Measurements from ENCODE around the gene MAPKAP1. TPM values are rescaled to one million over a fixed set of nuclear protein-coding genes. Genes with fewer than 3 reads are reported as not detected.
A peak's percentile ranks its signal among the peaks of the same experiment; 100 is the strongest.

The MAPKAP1 gene
- total RNA-seq, 1 experiment from 2014 or later = 104 TPM

DNA sequence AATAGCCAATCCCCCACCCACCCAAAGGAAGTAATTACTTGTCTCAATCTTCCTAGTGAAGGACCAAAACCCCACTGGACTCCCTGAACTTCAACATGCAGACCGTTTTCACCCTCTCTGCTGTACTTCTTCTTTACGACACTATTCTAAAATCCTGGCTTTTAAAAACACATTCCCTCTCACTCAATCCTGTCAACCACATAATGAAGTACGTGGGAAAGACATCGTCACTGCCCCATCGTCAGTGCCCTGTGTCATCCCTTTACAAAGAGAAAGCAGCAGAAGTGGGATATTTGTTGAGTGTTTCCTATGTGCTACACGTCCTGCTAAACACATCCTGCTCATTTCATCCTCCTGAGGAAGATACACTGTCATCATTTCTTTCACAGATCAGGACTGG, 54.2 kb downstream of the MAPKAP1 start:
- in situ Hi-C loops (cut with HindIII; ENCODE audit: low pct_unique_long_range_greater_than_20kb, low sequenced_read_pairs) = no loop called here
- DNase-seq (ENCODE audit: low read depth, low spot score) = no peak

DNA sequence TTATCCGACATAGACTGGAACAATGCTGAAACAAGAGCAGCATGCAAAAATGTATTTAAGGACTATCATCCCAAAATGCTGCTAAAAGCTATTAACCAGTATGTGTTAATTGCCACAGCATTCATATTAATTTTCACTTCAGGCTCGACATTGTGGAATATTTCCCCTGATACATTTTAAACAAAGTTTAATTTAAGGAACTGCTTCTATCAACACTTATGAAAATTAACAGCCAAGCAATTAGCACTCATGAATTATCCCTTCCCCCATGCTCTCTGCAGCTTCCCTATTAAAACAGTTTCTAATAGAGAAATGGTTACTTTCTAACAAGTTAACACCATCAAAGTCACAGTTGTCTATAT, 54.8 kb downstream of the MAPKAP1 start:
- no peak for DNase-seq (ENCODE audit: low read depth, low spot score)
- in situ Hi-C loops (cut with HindIII; ENCODE audit: low pct_unique_long_range_greater_than_20kb, low sequenced_read_pairs) = no loop called here

DNA sequence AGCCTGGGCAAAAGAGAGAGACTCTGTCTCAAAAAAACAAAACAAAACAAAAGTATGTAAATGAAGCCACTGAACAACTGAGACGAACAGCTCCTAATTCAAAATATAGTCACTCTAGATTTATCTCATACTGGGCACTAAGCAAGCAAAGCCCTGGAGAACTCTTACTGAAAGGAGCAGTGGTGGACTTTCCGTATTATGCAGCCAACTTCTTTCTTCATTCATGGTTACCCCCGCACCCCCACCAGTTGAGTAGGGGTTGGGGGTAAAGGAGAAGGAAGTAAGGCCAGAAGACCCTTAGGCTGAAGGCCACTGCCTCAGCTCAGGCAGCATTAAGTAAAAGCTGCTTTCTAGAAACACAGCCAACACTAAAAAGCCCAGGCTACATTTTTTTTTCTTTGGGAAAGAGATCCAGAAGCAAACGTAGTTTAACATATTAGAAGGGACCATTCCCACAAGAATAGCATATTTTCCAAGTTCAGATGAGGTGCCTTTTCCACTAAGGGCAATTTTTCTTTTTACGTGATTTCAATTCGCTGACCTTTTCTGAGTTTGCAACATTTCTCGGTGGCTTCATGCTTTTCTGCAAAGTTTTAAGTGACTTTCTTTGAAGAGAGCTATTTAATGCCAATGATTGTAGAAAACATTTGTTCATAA, 55.3 kb downstream of the MAPKAP1 start:
- DNase-seq (ENCODE audit: low read depth, low spot score) = no peak
- in situ Hi-C loops (cut with HindIII; ENCODE audit: low pct_unique_long_range_greater_than_20kb, low sequenced_read_pairs) = no loop called here

DNA sequence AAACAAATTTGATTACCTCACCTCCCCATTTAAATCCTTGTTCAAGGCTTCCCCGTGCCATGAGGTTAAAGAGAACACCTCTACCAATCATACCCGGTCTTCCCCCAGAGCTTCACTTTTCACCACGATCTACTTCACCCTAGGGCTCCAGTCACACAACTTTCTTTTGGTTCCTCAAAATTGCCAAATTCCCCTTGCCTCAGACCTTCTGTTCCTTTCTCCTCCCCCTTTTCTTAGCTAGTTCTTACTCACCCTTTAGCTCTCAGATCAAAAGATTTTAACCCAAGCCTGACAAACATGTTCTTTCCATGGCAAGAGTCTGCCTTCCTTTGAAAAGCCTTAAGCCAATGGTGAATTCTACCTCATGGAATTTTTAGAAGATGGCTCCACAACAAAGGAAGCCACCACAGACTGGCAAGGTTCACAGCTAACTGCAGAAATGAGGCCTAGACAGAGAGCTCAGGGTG, 56.7 kb downstream of the MAPKAP1 start:
- in situ Hi-C loops (cut with HindIII; ENCODE audit: low pct_unique_long_range_greater_than_20kb, low sequenced_read_pairs) = no loop called here
- DNase-seq (ENCODE audit: low read depth, low spot score) = no peak

DNA sequence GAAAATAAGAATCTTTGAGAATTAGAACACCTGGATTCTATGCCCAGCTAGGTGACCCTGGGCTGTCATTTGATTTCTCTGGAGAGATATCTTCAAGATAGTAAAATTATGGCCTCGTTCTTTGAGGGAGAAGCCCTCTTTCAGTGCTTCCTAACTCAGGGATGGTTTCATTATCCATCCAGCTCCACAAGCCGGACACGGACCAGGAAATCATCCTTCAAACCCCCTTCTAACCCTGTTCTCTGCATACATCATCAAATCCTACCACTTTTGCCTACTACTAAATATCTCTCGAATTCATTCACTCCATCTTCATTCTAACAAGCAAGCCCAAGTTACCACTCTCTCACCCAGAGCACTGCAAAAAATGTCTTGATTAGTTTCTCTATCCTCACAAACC, 57.2 kb downstream of the MAPKAP1 start:
- DNase-seq (ENCODE audit: low read depth, low spot score) = no peak
- in situ Hi-C loops (cut with HindIII; ENCODE audit: low pct_unique_long_range_greater_than_20kb, low sequenced_read_pairs) = no loop called here

DNA sequence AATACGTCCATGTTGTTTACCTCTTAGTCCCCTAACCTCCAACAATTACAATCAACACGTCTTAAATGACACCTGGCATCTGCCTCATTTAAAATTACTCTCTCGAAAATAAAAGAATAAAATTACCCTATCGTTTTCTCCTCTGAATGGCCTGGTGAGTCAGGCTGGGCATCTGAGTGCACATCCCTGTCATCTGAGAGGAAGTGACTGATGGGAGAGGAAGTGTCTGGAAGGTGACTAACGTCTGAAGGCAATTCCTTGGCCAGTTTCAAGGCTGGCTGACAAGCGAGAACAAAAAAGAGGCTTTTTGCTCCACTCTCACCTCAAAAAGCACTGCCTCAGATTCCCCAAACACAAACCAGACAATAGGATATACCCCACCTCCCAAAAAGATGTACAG, 57.7 kb downstream of the MAPKAP1 start:
- in situ Hi-C loops (cut with HindIII; ENCODE audit: low pct_unique_long_range_greater_than_20kb, low sequenced_read_pairs) = no loop called here

DNA sequence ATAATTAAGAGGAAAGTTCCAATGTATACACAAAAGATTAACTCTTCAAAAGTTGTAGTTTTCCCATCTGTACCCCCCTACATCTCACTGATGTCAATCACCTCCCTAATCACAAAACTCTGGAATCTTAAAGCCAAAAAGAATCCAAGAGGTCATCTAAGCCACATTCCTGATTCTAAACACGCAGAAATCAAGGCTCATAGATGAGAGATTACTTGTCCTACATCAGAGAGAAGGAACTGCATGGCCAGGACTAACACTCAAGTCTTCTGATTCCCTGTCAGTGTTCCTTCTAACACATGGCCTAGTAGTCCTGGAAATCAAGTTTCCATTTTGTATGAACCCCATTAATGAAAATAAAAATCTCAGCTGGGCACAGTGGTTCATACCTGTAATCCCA, 58.7 kb downstream of the MAPKAP1 start:
- in situ Hi-C loops (cut with HindIII; ENCODE audit: low pct_unique_long_range_greater_than_20kb, low sequenced_read_pairs) = no loop called here
- no peak for DNase-seq (ENCODE audit: low read depth, low spot score)

More for the DNA sequence above, 57.7 kb downstream of the MAPKAP1 start:
- no peak for DNase-seq (ENCODE audit: low read depth, low spot score)

DNA sequence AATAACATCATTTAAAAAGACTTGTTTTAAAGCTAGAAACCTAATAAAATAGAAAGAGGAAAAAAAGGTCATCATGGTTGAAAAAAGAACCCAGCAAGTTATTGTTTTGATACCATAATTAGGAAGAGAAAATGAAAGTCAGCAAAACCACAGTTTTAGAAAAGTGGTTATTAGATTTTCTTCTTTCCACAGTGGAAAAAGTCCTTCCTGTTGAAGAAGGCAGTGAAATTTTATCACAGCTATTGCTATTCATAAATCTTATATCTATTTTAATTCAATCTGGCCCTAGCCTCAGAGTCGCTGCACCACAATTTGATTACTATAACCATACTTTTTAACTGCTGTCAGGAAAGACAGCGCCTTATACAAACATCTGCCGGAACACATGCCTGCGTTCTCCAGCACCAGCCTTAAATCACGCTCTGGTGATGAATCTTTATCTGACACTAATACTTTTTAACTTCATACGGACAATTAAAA, 60.3 kb downstream of the MAPKAP1 start:
- in situ Hi-C loops (cut with HindIII; ENCODE audit: low pct_unique_long_range_greater_than_20kb, low sequenced_read_pairs) = no loop called here
- DNase-seq (ENCODE audit: low read depth, low spot score) = no peak

DNA sequence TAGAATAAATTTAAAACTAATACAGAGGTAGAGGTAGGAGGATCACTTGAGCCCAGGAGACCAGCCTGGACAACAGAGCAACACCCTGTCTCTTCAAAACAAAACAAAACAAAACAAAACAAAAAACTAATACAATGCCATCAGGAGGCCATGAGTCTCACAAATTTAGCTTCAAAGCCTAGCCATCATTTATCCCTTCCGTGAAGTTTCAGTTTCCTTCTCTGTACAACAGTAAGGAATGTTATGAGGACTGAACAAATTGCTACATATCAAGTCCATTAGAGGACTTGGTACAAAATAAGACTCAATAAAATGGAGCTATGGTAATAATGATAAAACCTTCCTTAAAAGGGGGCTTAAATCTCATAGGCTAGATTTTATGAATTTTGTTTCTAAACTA, 60.8 kb downstream of the MAPKAP1 start:
- no peak for DNase-seq (ENCODE audit: low read depth, low spot score)
- in situ Hi-C loops (cut with HindIII; ENCODE audit: low pct_unique_long_range_greater_than_20kb, low sequenced_read_pairs) = no loop called here

DNA sequence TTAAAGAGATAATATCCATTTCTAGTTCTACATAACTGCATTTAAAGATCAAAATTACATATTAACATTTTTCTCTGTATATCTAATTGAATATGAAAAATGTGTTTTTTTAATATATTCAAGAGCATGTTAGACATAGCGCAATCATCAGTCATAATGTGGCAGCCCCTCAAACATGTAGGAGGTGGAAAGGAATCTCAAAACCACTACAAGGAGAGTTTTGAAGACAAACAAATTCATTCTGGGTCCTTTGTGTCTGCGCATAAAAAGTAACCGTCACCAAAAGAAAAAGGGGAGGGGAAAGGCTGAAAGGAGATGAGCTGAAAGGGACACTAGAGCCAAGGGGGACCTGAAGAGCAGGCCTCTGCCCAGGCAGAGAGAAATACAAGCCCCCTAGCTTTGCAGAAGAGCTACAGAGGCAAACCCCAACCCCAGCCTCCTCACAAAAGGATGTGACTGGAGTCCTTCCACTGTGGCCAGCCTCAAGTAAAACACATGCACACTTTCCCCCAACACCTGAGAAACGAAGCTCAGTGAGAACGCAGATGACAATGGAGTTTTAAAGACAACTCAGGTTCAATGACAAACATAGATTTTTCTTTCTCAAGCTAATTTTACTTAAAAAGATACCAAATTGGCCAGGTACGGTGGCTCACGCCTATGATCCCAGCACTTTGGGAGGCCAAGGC, 62.0 kb downstream of the MAPKAP1 start:
- in situ Hi-C loops (cut with HindIII; ENCODE audit: low pct_unique_long_range_greater_than_20kb, low sequenced_read_pairs) = no loop called here
- DNase-seq (ENCODE audit: low read depth, low spot score) = no peak

DNA sequence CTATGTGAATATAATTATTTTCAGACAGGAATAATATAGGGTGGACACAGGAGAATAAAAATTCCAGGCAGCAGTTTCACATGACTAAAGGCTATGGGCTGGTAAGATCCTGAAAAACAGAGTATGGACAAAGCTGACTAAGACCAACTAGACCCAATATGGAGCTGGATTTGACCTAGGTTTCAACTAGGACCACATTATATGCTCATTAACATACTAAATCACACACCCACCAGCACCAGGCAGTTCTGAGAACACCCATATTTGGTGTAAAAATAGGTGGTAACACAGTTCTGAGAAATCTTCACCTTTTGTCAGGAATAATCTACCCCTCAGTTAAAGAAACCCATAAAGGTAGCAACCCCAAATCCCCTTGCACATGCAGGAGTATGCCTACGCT, 64.7 kb downstream of the MAPKAP1 start:
- in situ Hi-C loops (cut with HindIII; ENCODE audit: low pct_unique_long_range_greater_than_20kb, low sequenced_read_pairs) = no loop called here
- no peak for DNase-seq (ENCODE audit: low read depth, low spot score)

DNA sequence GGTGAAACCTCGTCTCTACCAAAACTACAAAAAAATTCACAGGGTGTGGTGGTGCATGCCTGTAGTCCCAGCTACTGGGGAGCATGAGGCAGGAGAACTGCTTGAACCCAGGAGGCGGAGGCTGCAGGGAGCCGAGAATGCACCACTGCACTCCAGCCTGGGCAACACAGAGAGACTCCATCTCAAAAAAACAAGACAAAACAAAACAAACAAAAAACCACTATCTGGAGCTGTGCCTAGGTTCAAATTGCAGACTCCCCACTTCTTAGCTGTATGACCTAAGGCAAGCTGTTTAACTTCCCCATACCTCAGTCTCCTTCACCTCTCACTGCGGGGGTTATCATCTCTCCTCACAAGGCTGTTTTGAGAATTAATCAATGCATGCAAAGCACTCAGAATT, 68.0 kb downstream of the MAPKAP1 start:
- in situ Hi-C loops (cut with HindIII; ENCODE audit: low pct_unique_long_range_greater_than_20kb, low sequenced_read_pairs) = no loop called here
- DNase-seq (ENCODE audit: low read depth, low spot score) = no peak

DNA sequence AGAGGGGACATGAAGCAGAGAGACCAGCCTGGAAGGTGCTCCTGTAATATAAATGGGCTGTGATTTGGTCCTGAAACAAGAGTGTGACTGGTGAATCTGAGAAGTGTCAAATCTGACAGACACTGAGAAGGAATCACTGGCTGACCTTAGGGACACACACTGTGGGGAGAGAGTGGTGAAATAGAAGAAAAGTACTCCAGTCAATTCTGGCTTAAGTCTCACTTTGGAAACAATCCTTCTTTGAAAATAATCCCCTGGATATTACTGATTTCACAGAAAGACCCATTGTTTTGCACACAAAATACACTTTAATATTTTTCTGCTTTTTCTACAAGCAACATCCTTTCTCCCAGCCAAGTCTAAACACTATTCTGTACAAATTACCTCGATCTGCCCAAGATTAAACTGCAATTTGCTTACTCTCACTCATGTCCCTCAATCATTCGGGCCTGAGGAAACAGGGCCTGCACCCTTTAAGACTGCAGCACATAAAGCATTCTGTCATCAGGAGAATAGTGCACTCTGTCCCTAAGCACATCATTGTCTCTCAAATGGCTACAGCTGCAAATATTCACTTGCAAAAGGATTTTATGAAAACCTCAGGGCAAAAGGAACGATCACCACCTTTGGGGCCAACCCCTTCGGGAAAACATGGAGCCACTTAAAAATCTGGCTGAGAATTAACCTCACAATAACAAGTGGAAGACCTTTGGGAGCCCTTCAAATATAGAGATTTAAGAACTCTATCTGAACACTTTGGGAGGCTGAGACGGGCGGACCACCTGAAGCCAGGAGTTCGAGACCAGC, 68.6 kb downstream of the MAPKAP1 start:
- in situ Hi-C loops (cut with HindIII; ENCODE audit: low pct_unique_long_range_greater_than_20kb, low sequenced_read_pairs) = no loop called here
- DNase-seq (ENCODE audit: low read depth, low spot score) = peak; percentile 37

DNA sequence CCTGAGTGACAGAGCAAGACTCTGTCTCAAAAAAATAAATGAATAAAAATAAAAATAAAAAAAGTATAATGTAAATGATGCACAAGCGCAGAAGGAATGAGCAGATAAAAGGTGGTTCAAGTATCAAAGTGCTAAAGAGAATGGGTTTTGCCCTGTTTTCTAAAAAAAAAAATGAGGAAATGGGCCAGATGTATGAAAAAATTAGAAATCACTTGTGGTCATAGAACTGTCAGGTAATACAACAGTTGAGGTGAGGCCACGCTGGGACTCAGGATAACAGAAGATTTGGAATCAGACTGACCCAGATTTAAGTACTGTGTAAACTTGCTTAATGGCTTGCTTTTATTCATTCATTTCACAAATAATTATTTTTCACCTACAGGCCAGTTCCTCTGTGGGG, 69.8 kb downstream of the MAPKAP1 start:
- in situ Hi-C loops (cut with HindIII; ENCODE audit: low pct_unique_long_range_greater_than_20kb, low sequenced_read_pairs) = no loop called here
- no peak for DNase-seq (ENCODE audit: low read depth, low spot score)

DNA sequence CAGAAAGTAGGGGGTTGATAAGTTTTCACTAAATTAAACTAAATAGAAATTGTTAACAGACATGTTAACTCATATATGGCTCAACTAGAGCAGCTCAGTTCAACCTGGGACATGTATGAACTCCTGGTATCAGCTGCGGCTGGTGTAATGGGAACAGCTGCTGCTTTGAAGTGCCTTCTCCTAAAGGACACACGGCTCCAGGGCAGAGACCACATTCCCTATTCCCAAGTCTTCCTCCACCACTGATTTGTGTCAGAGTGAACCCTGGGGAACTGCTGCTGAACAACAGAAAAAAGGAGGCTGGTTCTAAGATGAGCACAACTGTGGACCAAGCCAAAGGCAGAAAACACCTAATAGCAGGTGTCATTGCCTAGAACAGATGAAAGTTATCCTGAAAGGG, 71.1 kb downstream of the MAPKAP1 start:
- in situ Hi-C loops (cut with HindIII; ENCODE audit: low pct_unique_long_range_greater_than_20kb, low sequenced_read_pairs) = no loop called here
- no peak for DNase-seq (ENCODE audit: low read depth, low spot score)

DNA sequence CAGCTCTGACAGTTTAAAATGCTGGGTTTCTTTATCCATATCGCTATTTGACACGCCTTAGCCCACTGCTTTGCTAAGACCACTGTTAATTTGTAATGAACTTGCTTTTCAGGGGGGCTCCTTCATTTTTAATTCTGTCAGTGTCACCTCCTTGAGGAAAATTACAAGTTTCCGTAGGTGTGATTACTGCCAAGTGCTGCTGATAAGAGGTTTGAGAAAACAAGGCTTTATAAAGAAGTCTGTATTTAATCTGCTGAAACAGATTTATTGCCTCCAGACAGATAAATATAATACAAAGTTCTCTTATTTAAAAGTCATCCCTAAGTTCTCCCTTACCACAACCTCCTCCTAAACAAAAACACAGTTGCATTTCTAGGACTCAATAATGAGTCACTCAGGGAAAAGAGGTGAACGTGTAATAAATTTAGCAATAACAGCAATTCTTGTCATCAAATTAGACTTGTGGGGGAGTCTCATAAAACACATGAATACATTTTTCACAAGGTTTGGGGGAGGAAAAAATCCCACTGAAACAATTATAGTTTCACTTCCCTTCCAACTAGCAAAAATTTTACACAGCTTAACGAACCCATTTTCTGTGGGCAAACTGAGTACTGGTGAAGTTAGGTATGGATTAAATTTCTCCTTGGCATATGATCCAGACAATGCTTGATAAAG, 72.8 kb downstream of the MAPKAP1 start:
- no peak for DNase-seq (ENCODE audit: low read depth, low spot score)
- in situ Hi-C loops (cut with HindIII; ENCODE audit: low pct_unique_long_range_greater_than_20kb, low sequenced_read_pairs) = no loop called here

DNA sequence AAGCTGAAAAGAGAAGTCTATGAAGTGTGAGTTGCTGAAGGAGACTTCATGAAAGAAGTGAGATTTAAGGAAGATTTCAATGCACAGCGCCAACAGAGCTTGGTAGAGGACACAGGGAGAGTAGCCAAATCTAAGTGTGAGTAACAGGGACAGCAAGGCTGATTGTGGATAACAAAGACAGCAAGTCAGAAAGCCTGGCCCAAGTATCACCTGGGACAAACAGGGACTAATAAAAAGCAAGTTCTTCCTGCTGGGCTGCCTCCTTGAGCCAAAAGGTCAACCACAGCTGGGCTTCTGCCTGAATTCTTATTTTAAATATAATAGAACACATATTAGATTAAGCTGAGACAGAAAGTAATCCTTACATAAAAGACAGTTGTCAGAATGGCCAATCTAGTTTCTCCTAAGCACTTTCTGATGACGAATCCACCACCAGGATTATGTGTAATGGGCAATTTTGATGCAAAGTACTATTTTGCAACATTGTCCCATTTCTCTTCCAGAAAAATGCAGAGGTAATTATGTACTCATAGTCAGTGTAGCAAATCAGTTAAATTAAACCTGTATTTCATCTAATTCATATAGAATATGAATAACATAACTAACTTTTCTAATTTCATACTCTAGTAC, 73.8 kb downstream of the MAPKAP1 start:
- in situ Hi-C loops (cut with HindIII; ENCODE audit: low pct_unique_long_range_greater_than_20kb, low sequenced_read_pairs) = no loop called here

More for the DNA sequence above, 73.8 kb downstream of the MAPKAP1 start:
- DNase-seq (ENCODE audit: low read depth, low spot score) = no peak

Data from SK-MEL-5 (cell line).